GM10847 (cell line): ENCODE data around the gene GPR17.

Source experiments
- POLR2A ChIP-seq: IDR thresholded peaks from 2 replicates; pipeline ENCODE4 v1.6.1; 2011; ENCODE audit not compliant: insufficient read length; ENCODE audit errors: extremely low read depth

The GPR17 gene

GRCh38 chr2:127609818-127610217 is 36.1 kb upstream of the GPR17 start:
- no peak for TF ChIP-seq POLR2A

DNA sequence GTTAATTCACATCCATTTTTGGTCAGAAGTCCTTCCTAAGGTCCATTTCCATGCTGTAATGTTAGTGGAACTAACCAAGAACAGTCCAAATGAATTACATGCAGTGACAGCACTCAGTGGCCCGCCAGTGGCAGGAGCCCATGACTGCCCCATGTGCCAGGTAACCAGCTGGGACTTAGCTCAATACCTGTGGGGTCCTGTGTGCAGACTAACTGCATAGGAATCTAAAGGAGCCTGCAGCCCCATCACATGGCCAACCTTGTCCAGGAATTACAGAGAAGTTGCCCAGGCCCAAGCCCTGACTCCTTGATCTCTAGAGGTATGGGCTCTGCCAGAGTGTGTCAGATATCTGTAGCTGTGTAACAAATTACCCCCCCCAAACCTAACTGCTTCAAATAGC is 35.4 kb upstream of the GPR17 start:
- no peak for TF ChIP-seq POLR2A

DNA sequence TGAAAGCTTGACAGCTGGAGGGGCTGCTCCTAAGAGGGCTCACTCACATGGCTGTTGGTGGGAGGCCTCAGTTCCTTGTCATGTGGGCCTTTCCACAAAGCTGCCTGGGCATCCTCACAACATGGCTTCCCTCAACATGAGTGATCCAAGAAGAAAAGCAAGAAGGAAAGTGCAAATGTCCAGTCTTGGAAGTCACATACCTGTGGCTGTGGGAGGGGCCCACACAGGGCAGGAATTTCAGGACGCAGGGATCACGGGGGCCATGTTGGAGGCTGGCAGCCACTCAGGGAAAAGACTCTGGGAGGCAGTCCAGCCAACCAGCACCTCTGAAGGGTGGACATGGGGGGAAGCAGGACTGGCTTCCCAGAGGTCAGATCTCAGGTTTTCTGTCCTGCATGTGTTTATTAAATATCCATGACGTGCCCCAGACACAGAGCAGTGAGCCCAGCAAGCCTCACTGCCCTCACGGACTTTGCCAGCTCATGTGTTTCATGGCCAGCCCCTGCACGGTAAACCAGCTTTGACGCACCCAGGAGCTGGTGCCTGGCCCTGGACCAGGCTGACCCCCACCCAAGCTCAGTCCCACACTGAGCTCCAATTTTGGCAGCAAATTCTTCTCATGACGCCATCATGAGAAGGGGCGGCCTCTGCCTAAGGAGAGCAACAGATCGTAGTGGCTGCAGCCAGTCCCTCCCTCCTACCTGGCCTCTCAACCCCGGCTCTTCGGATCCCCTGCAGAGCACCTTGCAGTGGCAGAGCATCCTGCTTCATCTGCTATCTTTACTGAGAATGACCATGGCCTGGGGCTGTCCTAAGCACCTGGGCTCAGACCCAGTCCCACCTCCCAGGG is 34.7 kb upstream of the GPR17 start:
- no peak for TF ChIP-seq POLR2A

DNA sequence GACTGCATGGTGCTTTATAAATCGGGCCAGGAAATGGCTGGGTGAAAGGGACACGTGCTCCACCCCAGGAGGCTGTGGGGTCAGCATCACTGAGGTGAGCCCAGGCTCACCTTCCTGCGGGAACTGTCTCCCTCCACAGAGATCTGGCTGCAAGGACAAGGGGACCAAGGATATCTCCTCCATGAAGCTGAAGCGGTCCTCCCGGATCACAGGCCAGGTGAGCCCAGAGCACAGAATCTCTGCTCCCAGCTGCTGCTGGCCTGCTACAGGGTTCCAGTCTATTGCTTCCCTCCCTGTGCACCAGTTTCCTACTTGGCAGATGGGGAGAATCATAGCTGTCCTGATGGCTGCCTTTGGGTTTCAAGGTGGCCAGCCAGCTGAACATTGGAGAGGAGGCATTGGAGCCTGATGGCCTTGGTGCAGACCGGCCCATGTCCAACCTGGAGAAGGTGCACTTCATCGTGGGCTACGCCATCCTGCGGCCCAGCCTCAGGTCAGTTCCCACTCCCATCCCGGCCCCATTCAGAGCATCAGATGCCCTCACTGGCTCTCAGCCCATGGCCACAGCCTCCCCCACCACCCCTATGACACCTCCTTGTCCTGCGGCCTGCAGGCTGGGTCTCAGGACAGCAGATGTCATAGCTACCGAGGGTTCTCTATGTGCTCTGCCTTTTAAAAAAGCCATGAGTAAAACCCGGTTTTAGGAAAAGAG is 33.7 kb upstream of the GPR17 start:
- no peak for TF ChIP-seq POLR2A

DNA sequence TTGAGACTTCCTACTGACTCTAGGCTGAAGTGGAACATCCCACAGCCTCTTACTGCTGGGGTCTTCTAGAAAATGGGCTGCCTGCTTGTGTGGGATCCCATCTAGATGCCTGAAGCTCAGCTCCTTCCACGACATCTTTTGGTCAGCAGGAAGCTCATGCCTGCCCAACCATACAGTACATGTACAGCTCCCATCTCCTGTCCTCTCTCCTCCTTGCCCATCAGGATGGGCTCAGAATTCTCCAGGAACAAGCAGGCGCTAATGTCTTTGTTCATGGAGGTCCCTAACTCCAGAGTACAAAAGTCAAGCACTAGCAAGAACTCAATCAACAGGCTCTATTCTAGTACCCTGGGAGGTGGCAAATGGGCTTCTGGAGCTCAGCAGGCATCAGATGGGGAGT is 31.7 kb upstream of the GPR17 start:
- no peak for TF ChIP-seq POLR2A

- no peak for TF ChIP-seq POLR2A
Measured at GRCh38 chr2:127614731-127615130, 31.2 kb upstream of the GPR17 start.

- no peak for TF ChIP-seq POLR2A
Measured at GRCh38 chr2:127615511-127616166, 30.3 kb upstream of the GPR17 start.

DNA sequence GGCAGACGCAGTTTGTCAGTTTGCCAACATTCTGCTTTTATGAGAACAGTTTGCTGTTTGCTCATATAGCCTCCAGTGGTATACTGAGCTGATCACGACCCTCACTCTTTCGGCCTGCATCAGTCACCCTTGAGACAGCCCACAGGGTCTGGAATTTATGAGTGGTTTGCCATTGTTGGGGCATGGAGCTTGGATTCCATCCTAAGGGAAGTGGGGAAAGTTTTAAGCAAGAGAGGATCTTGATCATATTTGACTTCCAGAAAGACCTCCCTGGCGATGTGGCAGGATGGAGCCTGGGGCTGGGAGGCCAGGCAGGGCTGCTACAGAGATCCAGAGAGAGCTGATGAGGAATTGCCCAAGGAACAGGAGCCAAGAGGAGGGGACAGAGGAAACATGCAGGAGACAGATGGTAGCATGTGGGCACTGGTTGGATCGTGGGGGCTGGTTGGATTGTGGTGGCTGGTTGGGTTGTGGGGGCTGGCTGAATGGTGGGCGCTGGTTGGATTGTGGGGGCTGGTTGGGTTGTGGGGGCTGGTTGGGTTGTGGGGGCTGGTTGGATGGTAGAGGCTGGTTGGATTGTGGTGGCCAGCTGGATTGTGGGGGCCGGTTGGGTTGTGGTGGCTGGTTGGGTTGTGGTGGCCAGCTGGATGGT is 27.3 kb upstream of the GPR17 start:
- TF ChIP-seq POLR2A, result no peak

- no peak for TF ChIP-seq POLR2A
Measured at GRCh38 chr2:127619203-127619590, 26.8 kb upstream of the GPR17 start.

DNA sequence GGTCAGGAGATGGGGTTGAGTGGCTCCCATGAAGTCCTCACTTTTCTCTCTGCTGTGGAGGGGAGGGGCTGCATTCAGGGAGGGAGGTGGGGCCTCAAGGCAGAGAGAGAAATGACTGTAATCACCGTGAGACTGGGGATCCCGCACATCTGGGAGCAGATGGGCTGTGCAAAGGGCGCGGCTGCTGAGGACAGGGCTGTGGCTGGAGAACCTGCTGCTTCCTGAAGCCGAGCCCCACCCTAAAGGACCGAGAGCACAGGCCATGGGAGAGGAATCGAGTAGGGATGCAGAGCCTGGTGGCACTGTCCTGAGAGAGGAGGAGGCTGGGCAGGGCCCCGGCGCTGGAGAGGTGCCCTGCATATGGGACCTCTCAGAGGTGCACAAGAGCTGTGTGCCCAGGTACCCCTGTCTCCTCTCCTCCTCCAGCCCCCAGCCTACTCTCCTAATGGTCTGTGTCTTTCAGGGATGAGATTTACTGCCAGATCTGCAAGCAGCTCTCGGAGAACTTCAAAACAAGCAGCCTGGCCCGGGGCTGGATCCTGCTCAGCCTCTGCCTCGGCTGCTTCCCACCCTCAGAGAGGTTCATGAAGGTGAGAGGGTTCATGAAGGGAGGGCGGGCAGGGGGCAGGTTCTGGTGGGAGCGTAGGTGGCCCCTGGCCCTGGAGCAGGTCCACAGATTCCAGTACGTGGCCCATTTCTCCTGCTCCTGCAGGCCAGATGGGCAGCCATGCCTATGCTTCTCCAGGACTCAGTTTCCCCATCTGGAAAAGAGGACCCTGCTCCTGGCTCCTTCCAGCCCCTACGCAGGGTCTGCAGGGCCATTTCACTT is 25.9 kb upstream of the GPR17 start:
- TF ChIP-seq POLR2A, result no peak

- no peak for TF ChIP-seq POLR2A
Measured at GRCh38 chr2:127620866-127621265, 25.1 kb upstream of the GPR17 start.

GRCh38 chr2:127621981-127622431 is 23.9 kb upstream of the GPR17 start:
- no peak for TF ChIP-seq POLR2A

DNA sequence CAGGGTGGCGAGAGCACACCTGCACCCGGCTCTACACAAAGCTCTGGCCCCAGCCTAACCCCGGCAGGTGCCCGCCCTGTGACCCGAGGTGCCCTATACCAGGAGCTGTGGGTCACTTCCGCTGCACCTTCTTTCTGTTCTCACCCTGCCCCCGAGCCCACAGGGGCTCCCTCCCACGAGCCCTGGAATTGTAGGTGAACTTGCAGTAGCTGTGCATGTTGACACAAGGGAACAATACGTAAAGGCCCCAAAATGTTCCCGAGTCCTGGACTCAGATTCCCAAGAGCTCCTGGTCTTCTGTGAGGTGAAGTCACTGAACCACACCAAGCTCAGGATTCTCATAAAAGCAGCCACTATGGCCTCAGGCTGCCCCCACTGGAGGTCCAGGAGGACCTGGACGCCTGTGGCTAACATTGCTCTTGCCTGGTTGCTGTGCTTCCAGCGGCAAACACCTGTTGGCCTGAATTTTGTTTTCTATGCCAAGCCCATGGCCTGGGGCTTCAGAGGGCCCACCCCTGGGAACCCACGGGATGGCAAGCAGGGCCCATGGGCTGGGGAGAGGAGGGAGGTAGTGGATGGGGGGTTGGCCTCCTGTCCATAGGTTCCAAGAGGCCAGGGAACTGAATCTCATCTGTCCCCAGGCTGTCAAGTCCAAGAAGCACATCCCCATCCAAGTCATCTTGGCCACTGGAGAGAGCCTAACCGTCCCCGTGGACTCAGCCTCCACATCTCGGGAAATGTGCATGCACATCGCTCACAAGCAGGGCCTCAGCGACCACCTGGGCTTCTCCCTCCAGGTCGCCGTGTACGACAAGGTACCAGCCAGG is 23.2 kb upstream of the GPR17 start:
- no peak for TF ChIP-seq POLR2A
